Omental fat pad (tissue), 4 donors: ENCODE data around the gene ELAVL4. TPM values are rescaled to one million over a fixed set of nuclear protein-coding genes. Genes with fewer than 3 reads are reported as not detected.
"Not testable (repeated sequence)": the region's sequence is repeated elsewhere in the genome, so short reads cannot be mapped to it uniquely, and the experiment has no call there.

Source experiments
- ATAC-seq: fragments of 150-250 bp; one replicate; pipeline ENCODE4 v1.9.1; 2016; ENCODE audit warnings: mild to moderate bottlenecking, moderate library complexity; ENCODE audit not compliant: low FRiP score
- DNase-seq: peaks from one replicate; pipeline ENCODE4 v3.0.0-alpha.2; 2019; ENCODE audit warnings: low spot score
- total RNA-seq, 4 donors: library from RNA; depleted of rRNA; stranded (reverse); fragments of >200 nt; gene quantifications; one replicate each; pipeline ENCODE4 v1.1.0, GENCODE V29; 2016
- TF ChIP-seq, protein P1 (sequence below), 3 donors: fragments of 450-650 bp; IDR thresholded peaks; one replicate each; pipeline ENCODE4 v1.5.1; 2016 to 2017; ENCODE audit warnings: antibody characterized with exemption in 3 of 3, mild to moderate bottlenecking in 3 of 3, moderate library complexity in 2 of 3

The ELAVL4 gene
- total RNA-seq, 4 donors from 2014 or later: 0.12 TPM; not detected in 3

DNA sequence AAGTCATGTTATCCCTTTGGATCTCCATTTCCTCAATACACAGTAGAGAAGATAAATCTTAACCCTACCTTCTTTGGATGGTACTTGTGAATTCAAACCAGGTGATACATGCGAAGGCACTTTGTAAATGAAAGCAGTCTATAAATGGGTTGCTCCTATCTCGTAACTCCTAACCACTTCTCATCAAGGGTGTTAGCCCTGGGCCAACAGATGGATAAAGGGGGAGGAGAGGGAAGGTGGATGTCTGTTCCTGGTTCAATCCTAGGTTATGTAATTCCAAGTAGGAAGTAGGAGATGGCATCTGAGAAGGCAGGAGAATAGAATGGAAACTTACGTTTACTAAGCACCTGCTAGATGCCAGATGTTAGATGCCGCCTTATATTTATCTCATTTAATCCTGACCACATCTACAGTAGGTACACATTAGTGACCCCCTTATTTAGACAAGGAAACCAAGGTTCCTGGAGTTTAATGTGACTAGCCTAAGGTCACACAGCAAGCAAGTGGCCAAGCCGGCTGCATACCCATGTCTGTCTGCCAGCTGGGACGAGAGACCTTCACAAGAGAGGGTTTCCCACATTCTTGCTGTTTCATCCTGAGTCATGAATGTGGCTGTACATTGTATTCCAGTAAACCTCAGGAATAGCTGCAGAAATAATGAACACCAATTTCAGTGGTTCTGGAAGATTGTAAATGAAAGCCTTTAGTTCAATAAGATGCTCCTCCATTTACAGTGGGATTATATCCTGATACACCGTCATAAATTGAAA, 47.7 kb downstream of the ELAVL4 start:
- TF ChIP-seq, protein P1, sequence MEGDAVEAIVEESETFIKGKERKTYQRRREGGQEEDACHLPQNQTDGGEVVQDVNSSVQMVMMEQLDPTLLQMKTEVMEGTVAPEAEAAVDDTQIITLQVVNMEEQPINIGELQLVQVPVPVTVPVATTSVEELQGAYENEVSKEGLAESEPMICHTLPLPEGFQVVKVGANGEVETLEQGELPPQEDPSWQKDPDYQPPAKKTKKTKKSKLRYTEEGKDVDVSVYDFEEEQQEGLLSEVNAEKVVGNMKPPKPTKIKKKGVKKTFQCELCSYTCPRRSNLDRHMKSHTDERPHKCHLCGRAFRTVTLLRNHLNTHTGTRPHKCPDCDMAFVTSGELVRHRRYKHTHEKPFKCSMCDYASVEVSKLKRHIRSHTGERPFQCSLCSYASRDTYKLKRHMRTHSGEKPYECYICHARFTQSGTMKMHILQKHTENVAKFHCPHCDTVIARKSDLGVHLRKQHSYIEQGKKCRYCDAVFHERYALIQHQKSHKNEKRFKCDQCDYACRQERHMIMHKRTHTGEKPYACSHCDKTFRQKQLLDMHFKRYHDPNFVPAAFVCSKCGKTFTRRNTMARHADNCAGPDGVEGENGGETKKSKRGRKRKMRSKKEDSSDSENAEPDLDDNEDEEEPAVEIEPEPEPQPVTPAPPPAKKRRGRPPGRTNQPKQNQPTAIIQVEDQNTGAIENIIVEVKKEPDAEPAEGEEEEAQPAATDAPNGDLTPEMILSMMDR (IDR thresholded peaks at IDR 0.05): no peak
- ATAC-seq (no peak), DNase-seq (no peak)

- TF ChIP-seq, protein P1 (IDR thresholded peaks at IDR 0.05): no peak
- ATAC-seq: no peak
- no peak for DNase-seq
Observed at GRCh38 chr1:50157306-50157941, 48.7 kb downstream of the ELAVL4 start.

- TF ChIP-seq, protein P1 (IDR thresholded peaks at IDR 0.05): no peak
- no peak for ATAC-seq
Observed at GRCh38 chr1:50158421-50158820, 49.7 kb downstream of the ELAVL4 start.

DNA sequence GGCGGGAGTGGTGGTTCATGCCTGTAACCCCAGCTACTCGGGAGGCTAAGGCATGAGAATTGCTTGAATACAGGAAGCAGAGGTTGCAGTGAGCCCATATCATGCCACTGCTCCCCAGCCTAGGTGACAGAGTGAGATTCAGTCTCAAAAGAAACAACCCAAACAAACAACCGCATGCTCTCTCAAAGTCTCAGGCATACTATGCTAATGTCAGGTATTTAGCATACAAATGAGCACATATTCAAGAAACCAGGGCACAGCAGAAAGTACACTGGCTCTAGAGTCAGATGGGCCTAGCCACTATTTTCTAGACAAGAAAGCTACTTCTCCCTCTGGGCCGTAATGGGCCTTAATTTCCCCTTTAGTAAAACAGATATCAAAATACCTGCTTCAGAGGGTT, 55.0 kb downstream of the ELAVL4 start:
- DNase-seq (no peak), ATAC-seq (no peak)
- TF ChIP-seq, protein P1 (IDR thresholded peaks at IDR 0.05): no peak

More at GRCh38 chr1:50158421-50158820, 49.7 kb downstream of the ELAVL4 start:
- DNase-seq: no peak

DNA sequence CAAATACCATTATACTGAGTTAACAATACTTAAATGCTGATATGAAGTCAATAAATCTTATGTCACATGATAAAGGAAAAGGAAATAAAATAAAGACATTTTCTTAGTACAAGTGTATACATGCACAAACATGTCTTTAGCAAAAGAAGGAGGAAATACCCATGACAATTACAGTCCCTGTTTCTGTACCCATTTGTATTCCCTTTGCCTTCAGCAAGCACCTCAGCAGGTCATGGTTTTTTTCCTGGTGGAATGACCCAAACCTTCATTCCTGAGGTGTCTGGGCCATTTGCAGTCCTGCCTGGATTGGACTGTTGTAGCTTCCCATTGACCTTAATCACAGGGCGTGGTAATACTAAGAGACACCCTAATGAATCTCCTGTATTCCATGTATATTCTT, 57.6 kb downstream of the ELAVL4 start:
- not testable (repeated sequence) for ATAC-seq, DNase-seq

DNA sequence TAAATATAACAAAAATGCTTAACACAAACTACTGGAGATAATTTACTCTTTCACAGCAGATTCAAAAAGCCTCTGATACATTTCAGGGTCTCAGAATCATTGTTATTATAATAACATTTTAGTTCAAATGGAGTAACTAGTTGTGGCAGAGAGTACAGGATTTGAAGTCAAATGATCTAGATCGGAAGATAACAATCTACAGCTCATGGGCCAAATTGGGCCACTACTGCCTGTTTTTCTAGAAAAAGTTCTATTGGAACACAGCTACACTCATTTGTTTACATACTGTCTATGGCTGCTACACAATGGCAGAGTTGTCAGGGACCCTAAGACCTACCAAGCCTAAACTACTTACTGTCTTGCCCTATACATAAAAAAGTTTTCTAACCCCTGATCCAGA, 63.6 kb downstream of the ELAVL4 start:
- ATAC-seq (no peak), DNase-seq (no peak)
- TF ChIP-seq, protein P1 (IDR thresholded peaks at IDR 0.05): no peak

DNA sequence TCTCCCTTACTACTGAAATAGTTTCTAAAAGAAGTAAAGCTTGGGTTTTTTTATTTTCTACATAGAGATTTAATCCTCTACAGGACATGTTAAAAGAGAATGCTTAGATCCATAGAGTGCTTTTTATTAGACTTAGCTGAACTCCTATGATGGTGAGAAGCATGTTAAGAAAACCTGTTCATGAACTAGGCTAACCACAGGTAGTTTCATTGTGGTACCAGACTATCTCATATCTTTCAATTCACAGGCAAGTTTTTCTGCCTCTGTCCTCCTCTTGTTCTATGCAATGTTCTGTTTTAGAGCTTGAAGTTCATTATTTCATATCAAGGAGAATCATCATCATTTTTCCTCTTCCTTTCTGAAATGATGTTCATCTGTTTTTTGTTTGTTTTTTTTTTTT, 65.4 kb downstream of the ELAVL4 start:
- TF ChIP-seq, protein P1 (IDR thresholded peaks at IDR 0.05): no peak
- DNase-seq: no peak
- ATAC-seq: no peak
